Osteoblast (primary cell): ENCODE measurements around the gene GSTCD. TPM values are rescaled to one million over a fixed set of nuclear protein-coding genes. Genes with fewer than 3 reads are reported as not detected.

ENCODE experiments used
- DNase-seq: peaks from one replicate; pipeline ENCODE4 v3.0.0; 2011; ENCODE audit warnings: low spot score, mixed read lengths; ENCODE audit not compliant: insufficient read length; ENCODE audit errors: missing footprints
- H2AFZ ChIP-seq: 2 replicates; pipeline ENCODE4 v1.6.0; 2011; ENCODE audit warnings: mild to moderate bottlenecking, low read length
- H3K27ac ChIP-seq: 2 replicates; pipeline ENCODE4 v1.5.1; 2011; ENCODE audit warnings: mild to moderate bottlenecking, low read depth, low read length, moderate library complexity
- H3K27me3 ChIP-seq: 2 replicates; pipeline ENCODE4 v1.6.0; 2012; ENCODE audit warnings: mild to moderate bottlenecking, control low read depth, inconsistent platforms, low read length, moderate library complexity; ENCODE audit not compliant: insufficient read depth
- H3K36me3 ChIP-seq: 2 replicates; pipeline ENCODE4 v1.5.1; 2011; ENCODE audit warnings: mild to moderate bottlenecking, low read length, control low read depth, moderate library complexity; ENCODE audit not compliant: insufficient read depth
- H3K4me1 ChIP-seq: 2 replicates; pipeline ENCODE4 v1.5.1; 2011; ENCODE audit warnings: mild to moderate bottlenecking, low read length, control low read depth, moderate library complexity; ENCODE audit not compliant: insufficient read depth
- H3K4me2 ChIP-seq: 2 replicates; pipeline ENCODE4 v1.6.0; 2011; ENCODE audit warnings: mild to moderate bottlenecking, low read length; ENCODE audit not compliant: insufficient read depth
- H3K4me3 ChIP-seq: fragments of 200-600 bp; sonication (generic); 3 replicates; pipeline ENCODE4 v1.5.1; 2012; ENCODE audit warnings: mild to moderate bottlenecking, low read length, inconsistent platforms; ENCODE audit not compliant: insufficient read depth
- H3K79me2 ChIP-seq: 2 replicates; pipeline ENCODE4 v1.6.0; 2012; ENCODE audit warnings: mild to moderate bottlenecking, low read length, control low read depth, inconsistent platforms; ENCODE audit not compliant: insufficient read depth
- H3K9me3 ChIP-seq: 2 replicates; pipeline ENCODE4 v1.5.1; 2011; ENCODE audit warnings: low read depth, low read length, control low read depth
- H4K20me1 ChIP-seq: 2 replicates; pipeline ENCODE4 v1.6.0; 2012; ENCODE audit warnings: mild to moderate bottlenecking, low read length, control low read depth; ENCODE audit not compliant: insufficient read depth
- total RNA-seq: library from RNA; depleted of rRNA; stranded (reverse); fragments of >200 nt; gene quantifications from 2 replicates; pipeline ENCODE4 v1.2.3, GENCODE V29; 2012
- TF ChIP-seq, protein P1 (sequence below): IDR thresholded peaks from 2 replicates; pipeline ENCODE4 v1.5.1; 2011; ENCODE audit warnings: mild to moderate bottlenecking, low read depth, low read length, moderate library complexity; ENCODE audit errors: extremely low read depth

The GSTCD gene
- total RNA-seq, 1 donor = 6.9 TPM

DNA sequence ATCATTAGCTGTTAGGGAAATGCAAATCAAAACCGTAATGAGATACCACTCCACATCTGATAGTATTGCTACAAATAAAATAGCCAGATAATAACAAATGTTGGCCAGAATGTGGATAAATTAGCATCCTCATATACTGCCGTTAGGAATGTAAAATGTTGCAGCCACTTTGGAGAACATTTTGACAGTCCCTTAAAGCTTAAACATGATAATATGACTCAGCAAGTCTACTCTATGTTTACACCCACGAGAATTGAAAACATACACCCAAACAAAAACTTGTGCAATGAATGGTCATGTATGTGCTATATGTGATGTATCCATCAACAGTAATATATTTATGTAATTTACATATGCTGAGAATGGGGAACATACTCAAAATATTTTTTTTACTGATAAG is 78.2 kb downstream of the GSTCD start:
- TF ChIP-seq, protein P1, sequence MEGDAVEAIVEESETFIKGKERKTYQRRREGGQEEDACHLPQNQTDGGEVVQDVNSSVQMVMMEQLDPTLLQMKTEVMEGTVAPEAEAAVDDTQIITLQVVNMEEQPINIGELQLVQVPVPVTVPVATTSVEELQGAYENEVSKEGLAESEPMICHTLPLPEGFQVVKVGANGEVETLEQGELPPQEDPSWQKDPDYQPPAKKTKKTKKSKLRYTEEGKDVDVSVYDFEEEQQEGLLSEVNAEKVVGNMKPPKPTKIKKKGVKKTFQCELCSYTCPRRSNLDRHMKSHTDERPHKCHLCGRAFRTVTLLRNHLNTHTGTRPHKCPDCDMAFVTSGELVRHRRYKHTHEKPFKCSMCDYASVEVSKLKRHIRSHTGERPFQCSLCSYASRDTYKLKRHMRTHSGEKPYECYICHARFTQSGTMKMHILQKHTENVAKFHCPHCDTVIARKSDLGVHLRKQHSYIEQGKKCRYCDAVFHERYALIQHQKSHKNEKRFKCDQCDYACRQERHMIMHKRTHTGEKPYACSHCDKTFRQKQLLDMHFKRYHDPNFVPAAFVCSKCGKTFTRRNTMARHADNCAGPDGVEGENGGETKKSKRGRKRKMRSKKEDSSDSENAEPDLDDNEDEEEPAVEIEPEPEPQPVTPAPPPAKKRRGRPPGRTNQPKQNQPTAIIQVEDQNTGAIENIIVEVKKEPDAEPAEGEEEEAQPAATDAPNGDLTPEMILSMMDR = no peak
- H3K4me2 ChIP-seq = no peak overlapping the region
- no peaks in the 10 kb centered on the region for H4K20me1 ChIP-seq
- no peak overlapping the region for H3K27ac ChIP-seq
- H3K4me3 ChIP-seq = no peak overlapping the region
- no peaks in the 10 kb centered on the region for H3K4me1 ChIP-seq
- no peaks in the 10 kb centered on the region for H3K79me2 ChIP-seq
- H3K27me3 ChIP-seq = no peaks in the 10 kb centered on the region
- no peaks in the 10 kb centered on the region for H3K9me3 ChIP-seq
- no peak overlapping the region for H2AFZ ChIP-seq
- no peak for DNase-seq
- no peaks in the 10 kb centered on the region for H3K36me3 ChIP-seq

GRCh38 chr4:105797225-105797624 is 88.6 kb downstream of the GSTCD start:
- no peak for DNase-seq
- TF ChIP-seq, protein P1 = no peak
- no peak overlapping the region for H3K4me3 ChIP-seq

DNA sequence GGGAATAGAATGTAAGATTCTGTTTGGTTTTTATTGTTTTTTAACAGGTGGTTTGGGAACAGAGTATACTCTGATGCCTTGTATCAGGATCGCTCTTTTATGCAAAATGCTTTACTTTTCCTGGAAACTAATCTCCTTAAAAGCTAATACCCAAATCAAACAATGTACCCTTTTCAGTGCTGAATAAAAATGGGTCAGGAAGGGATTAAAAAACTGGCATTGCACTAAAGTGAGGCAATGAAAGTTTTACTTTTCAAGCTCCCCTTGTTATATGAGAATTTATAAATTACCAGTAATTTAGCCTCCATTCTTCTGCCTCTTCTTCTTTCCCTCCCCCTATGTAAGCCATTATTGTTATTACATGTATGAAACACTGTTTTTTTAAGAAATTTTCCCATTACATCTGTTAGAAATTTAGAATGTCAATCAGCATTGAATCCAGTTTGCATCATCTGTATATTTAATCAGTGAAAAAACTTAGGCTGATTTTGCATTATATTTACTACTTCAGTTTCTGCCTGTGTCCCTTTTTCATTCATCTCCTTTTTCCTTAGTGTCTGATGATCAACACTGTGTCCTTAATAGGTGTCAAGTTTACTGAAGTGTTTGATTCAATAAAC is 97.0 kb downstream of the GSTCD start:
- no peaks in the 10 kb centered on the region for H3K36me3 ChIP-seq
- H4K20me1 ChIP-seq = no peaks in the 10 kb centered on the region
- no peak overlapping the region for H2AFZ ChIP-seq
- no peaks in the 10 kb centered on the region for H3K27me3 ChIP-seq
- no peak overlapping the region for H3K27ac ChIP-seq
- no peak overlapping the region for H3K4me3 ChIP-seq
- peaks cover 13% of the 10 kb centered on the region for H3K4me1 ChIP-seq
- no peak for DNase-seq
- H3K79me2 ChIP-seq = no peaks in the 10 kb centered on the region
- no peak overlapping the region for H3K4me2 ChIP-seq
- TF ChIP-seq, protein P1 = no peak
- no peaks in the 10 kb centered on the region for H3K9me3 ChIP-seq

More at GRCh38 chr4:105797225-105797624, 88.6 kb downstream of the GSTCD start:
- H3K27ac ChIP-seq = no peak overlapping the region
- H2AFZ ChIP-seq = no peak overlapping the region
- H3K79me2 ChIP-seq = no peaks in the 10 kb centered on the region
- H3K36me3 ChIP-seq = no peaks in the 10 kb centered on the region
- H3K4me2 ChIP-seq = no peak overlapping the region
- no peaks in the 10 kb centered on the region for H3K4me1 ChIP-seq
- H4K20me1 ChIP-seq = no peaks in the 10 kb centered on the region
- no peaks in the 10 kb centered on the region for H3K27me3 ChIP-seq
- no peaks in the 10 kb centered on the region for H3K9me3 ChIP-seq

GRCh38 chr4:105807496-105807895 is 98.9 kb downstream of the GSTCD start:
- H3K27me3 ChIP-seq = no peaks in the 10 kb centered on the region
- no peak overlapping the region for H2AFZ ChIP-seq
- TF ChIP-seq, protein P1 = no peak
- H4K20me1 ChIP-seq = no peaks in the 10 kb centered on the region
- H3K4me3 ChIP-seq = no peak overlapping the region
- H3K4me2 ChIP-seq = no peak overlapping the region
- peaks cover 13% of the 10 kb centered on the region for H3K4me1 ChIP-seq
- no peak for DNase-seq
- no peaks in the 10 kb centered on the region for H3K36me3 ChIP-seq
- no peaks in the 10 kb centered on the region for H3K79me2 ChIP-seq
- H3K27ac ChIP-seq = no peak overlapping the region
- H3K9me3 ChIP-seq = no peaks in the 10 kb centered on the region
